ENCODE data around the gene METTL15. TPM values are rescaled to one million over a fixed set of nuclear protein-coding genes. Genes with fewer than 3 reads are reported as not detected.

METTL15 gene
- total and polyA plus RNA-seq, 2 experiments from 2014 or later = 9.3 to 23.2 TPM

- H4K20me1 ChIP-seq (ENCODE audit: insufficient read depth, poor library complexity, severe bottlenecking) = no peaks in the 10 kb centered on the region
- no peak overlapping the region for H3K4me3 ChIP-seq
- no peaks in the 10 kb centered on the region for H3K36me3 ChIP-seq (replicated peaks; ENCODE audit: insufficient read depth, low read depth)
- no peak overlapping the region for H2AFZ ChIP-seq
- no peak overlapping the region for H3K27ac ChIP-seq
- no peaks in the 10 kb centered on the region for H3K9me2 ChIP-seq (replicated peaks; ENCODE audit: insufficient read depth)
- no peaks in the 10 kb centered on the region for H3K4me1 ChIP-seq (ENCODE audit: insufficient read depth)
- no peak overlapping the region for H3K4me2 ChIP-seq
- WGBS (ENCODE audit: low lambda C conversion rate, missing lambda C conversion rate) = 87% methylated on average over 1 of the region's 1 CpG
- H3K9me3 ChIP-seq (ENCODE audit: low read depth) = no peaks in the 10 kb centered on the region
- H3K27me3 ChIP-seq = no peaks in the 10 kb centered on the region
- no peak for DNase-seq (ENCODE audit: low spot score)
- no peaks in the 10 kb centered on the region for H3K79me2 ChIP-seq
- no peak for TF ChIP-seq EZH2phosphoT487 (IDR thresholded peaks at IDR 0.05; ENCODE audit: low read depth, severe bottlenecking, unreplicated experiment)
- TF ChIP-seq CTCF (IDR thresholded peaks at IDR 0.05; ENCODE audit: poor library complexity) = no peak
- no peak for TF ChIP-seq EZH2 (IDR thresholded peaks at IDR 0.05; ENCODE audit: borderline replicate concordance)
Observed at GRCh38 chr11:28223577-28223976, 115.4 kb downstream of the METTL15 start.

- TF ChIP-seq EZH2 (IDR thresholded peaks at IDR 0.05; ENCODE audit: borderline replicate concordance) (no peak), CTCF (IDR thresholded peaks at IDR 0.05; ENCODE audit: poor library complexity) (no peak), EZH2phosphoT487 (IDR thresholded peaks at IDR 0.05; ENCODE audit: low read depth, severe bottlenecking, unreplicated experiment) (no peak)
- Histone ChIP-seq H3K4me2 (no peak overlapping the region), H3K27ac (no peak overlapping the region), H3K4me3 (no peak overlapping the region), H3K4me1 (ENCODE audit: insufficient read depth) (no peaks in the 10 kb centered on the region), H3K9me2 (replicated peaks; ENCODE audit: insufficient read depth) (no peaks in the 10 kb centered on the region), H3K27me3 (no peaks in the 10 kb centered on the region), H3K9me3 (ENCODE audit: low read depth) (no peaks in the 10 kb centered on the region), H4K20me1 (ENCODE audit: insufficient read depth, poor library complexity, severe bottlenecking) (no peaks in the 10 kb centered on the region), H3K79me2 (no peaks in the 10 kb centered on the region), H3K36me3 (replicated peaks; ENCODE audit: insufficient read depth, low read depth) (no peaks in the 10 kb centered on the region), H2AFZ (no peak overlapping the region)
- whole genome bisulfite sequencing (ENCODE audit: low lambda C conversion rate, missing lambda C conversion rate) = 93% methylated on average over 2 of the region's 2 CpGs
- DNase-seq (ENCODE audit: low spot score) = no peak
Observed at GRCh38 chr11:28223994-28224393, 115.8 kb downstream of the METTL15 start.

- Histone ChIP-seq H3K27me3 (no peaks in the 10 kb centered on the region), H3K4me2 (no peak overlapping the region), H4K20me1 (ENCODE audit: insufficient read depth, poor library complexity, severe bottlenecking) (no peaks in the 10 kb centered on the region), H3K79me2 (no peaks in the 10 kb centered on the region), H3K36me3 (replicated peaks; ENCODE audit: insufficient read depth, low read depth) (no peaks in the 10 kb centered on the region), H3K9me3 (ENCODE audit: low read depth) (no peaks in the 10 kb centered on the region), H3K9me2 (replicated peaks; ENCODE audit: insufficient read depth) (no peaks in the 10 kb centered on the region), H3K4me3 (no peak overlapping the region), H2AFZ (no peak overlapping the region), H3K4me1 (ENCODE audit: insufficient read depth) (no peaks in the 10 kb centered on the region), H3K27ac (no peak overlapping the region)
- no peak for DNase-seq (ENCODE audit: low spot score)
- TF ChIP-seq CTCF (IDR thresholded peaks at IDR 0.05; ENCODE audit: poor library complexity) (no peak), EZH2 (IDR thresholded peaks at IDR 0.05; ENCODE audit: borderline replicate concordance) (no peak), EZH2phosphoT487 (IDR thresholded peaks at IDR 0.05; ENCODE audit: low read depth, severe bottlenecking, unreplicated experiment) (no peak)
- WGBS (ENCODE audit: low lambda C conversion rate, missing lambda C conversion rate) = 92% methylated on average over 1 of the region's 1 CpG
Observed at GRCh38 chr11:28227460-28227859, 119.3 kb downstream of the METTL15 start.

Measured in hepatocyte (in vitro differentiated cells).